ENCODE data around the gene TMSB10. TPM values are rescaled to one million over a fixed set of nuclear protein-coding genes. Genes with fewer than 3 reads are reported as not detected.

The TMSB10 gene
- total and polyA plus RNA-seq, 2 experiments from 2014 or later, result 834 to 2,942 TPM

DNA sequence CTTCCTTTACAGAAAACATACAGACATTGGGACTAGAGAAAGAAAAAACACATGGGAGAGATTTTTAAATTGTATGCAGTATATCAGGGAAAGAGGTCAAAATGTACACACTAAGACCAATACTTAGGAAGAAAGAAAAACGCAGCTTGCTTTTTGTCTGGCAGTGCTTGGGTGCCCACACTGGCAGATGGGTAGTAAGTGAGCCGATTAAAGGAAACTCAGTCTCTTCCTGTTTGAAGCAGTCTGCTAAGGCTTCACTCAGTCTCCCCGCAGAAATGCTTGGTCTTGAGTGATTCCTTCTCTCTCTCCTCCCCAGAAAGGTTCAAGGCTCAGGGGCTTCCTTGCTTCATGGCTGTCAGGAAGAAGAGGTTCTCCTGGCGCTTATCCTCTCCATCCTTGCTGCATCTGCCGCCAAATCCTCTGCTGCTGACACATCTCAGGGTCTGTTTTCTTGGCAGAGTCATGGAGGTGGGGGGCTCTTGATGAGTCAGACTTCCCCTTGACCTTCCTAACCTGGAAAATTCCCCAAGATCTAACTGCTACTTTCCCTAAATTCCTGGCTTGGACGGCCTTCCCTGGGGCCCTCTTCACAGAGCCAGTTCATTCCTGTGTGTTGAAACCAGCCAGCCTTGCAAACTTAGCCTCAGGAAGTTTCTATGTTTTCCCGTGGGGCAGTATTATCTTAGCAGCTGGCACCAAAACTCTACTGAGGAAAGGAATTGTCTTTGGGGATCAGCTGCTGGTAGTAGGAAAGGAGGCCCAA lies 10.5 kb upstream of the TMSB10 start:
- H2AFZ ChIP-seq, result peak overlapping the region; percentile 74
- Mint-ChIP-seq H3K4me3 (no peak overlapping the region), H3K27me3 (ENCODE audit: insufficient read depth, low read depth, poor library complexity) (peaks cover 3% of the 10 kb centered on the region), H3K36me3 (ENCODE audit: low read depth) (no peaks in the 10 kb centered on the region), H3K4me1 (peaks cover 20% of the 10 kb centered on the region), H3K9me3 (no peaks in the 10 kb centered on the region), H3K27ac (no peak overlapping the region)
- no peak for DNase-seq (ENCODE audit: low spot score)
- H3K79me2 ChIP-seq (replicated peaks; ENCODE audit: insufficient read depth), result no peaks in the 10 kb centered on the region
- no peak for TF ChIP-seq EZH2phosphoT487 (IDR thresholded peaks at IDR 0.05; ENCODE audit: unreplicated experiment)
- TF ChIP-seq, protein P1, sequence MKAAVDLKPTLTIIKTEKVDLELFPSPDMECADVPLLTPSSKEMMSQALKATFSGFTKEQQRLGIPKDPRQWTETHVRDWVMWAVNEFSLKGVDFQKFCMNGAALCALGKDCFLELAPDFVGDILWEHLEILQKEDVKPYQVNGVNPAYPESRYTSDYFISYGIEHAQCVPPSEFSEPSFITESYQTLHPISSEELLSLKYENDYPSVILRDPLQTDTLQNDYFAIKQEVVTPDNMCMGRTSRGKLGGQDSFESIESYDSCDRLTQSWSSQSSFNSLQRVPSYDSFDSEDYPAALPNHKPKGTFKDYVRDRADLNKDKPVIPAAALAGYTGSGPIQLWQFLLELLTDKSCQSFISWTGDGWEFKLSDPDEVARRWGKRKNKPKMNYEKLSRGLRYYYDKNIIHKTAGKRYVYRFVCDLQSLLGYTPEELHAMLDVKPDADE (IDR thresholded peaks at IDR 0.05), result no peak
- TF ChIP-seq JUNB (IDR thresholded peaks at IDR 0.05; ENCODE audit: unreplicated experiment), result no peak
- no peak for TF ChIP-seq ZNF331 (CRISPR knock-in tag; IDR thresholded peaks at IDR 0.05; ENCODE audit: low read depth)
- no peak for TF ChIP-seq POLR2AphosphoS5 (IDR thresholded peaks at IDR 0.05; ENCODE audit: low read depth)
- TF ChIP-seq CTCF (conservative IDR thresholded peaks at IDR 0.05; ENCODE audit: low read depth in 2 of 2), result no peak
- TF ChIP-seq NANOG (IDR thresholded peaks at IDR 0.05; ENCODE audit: borderline replicate concordance), result no peak
- no peak for ATAC-seq
- no peak overlapping the region for H3K4me2 ChIP-seq
- no peak overlapping the region for H3K4me3 ChIP-seq
- no peak overlapping the region for H3K27ac ChIP-seq (ENCODE audit: low read depth)
- H3K36me3 ChIP-seq (ENCODE audit: insufficient read depth), result no peaks in the 10 kb centered on the region
- H3K27me3 ChIP-seq (ENCODE audit: insufficient read depth), result no peaks in the 10 kb centered on the region
- H3K4me1 ChIP-seq (ENCODE audit: insufficient read depth), result peaks cover 9% of the 10 kb centered on the region; the same call in 1 of the 2 replicates
- H3K9me2 ChIP-seq (ENCODE audit: insufficient read depth), result no peaks in the 10 kb centered on the region
- H3F3A ChIP-seq (replicated peaks; ENCODE audit: low read depth), result peaks cover 6% of the 10 kb centered on the region; the same call in 1 of the 2 replicates
- no peaks in the 10 kb centered on the region for H4K20me1 ChIP-seq (replicated peaks; ENCODE audit: insufficient read depth)

GRCh38 chr2:84896567-84896966 lies 8.9 kb upstream of the TMSB10 start:
- no peaks in the 10 kb centered on the region for H3K36me3 Mint-ChIP-seq (ENCODE audit: low read depth)
- no peak overlapping the region for H3K4me3 Mint-ChIP-seq
- Histone ChIP-seq H3K4me1 (ENCODE audit: insufficient read depth) (peaks cover 9% of the 10 kb centered on the region; the same call in 1 of the 2 replicates), H3K9me2 (ENCODE audit: insufficient read depth) (0 out of 2 replicates have a peak, but pooled peaks cover 2% of the 10 kb centered on the region), H3K4me2 (no peak overlapping the region), H3K27ac (ENCODE audit: low read depth) (no peak overlapping the region), H4K20me1 (replicated peaks; ENCODE audit: insufficient read depth) (no peaks in the 10 kb centered on the region), H3K4me3 (no peak overlapping the region), H2AFZ (no peak overlapping the region), H3K27me3 (ENCODE audit: insufficient read depth) (no peaks in the 10 kb centered on the region), H3K79me2 (replicated peaks; ENCODE audit: insufficient read depth) (no peaks in the 10 kb centered on the region), H3K36me3 (ENCODE audit: insufficient read depth) (no peaks in the 10 kb centered on the region), H3F3A (replicated peaks; ENCODE audit: low read depth) (peaks cover 2% of the 10 kb centered on the region; the same call in 1 of the 2 replicates)
- no peaks in the 10 kb centered on the region for H3K9me3 Mint-ChIP-seq
- TF ChIP-seq JUNB (IDR thresholded peaks at IDR 0.05; ENCODE audit: unreplicated experiment) (no peak), ZNF114 (CRISPR knock-in tag; IDR thresholded peaks at IDR 0.05) (no peak), CTCF (conservative IDR thresholded peaks at IDR 0.05; ENCODE audit: low read depth in 2 of 2) (no peak), ZNF331 (CRISPR knock-in tag; IDR thresholded peaks at IDR 0.05; ENCODE audit: low read depth) (no peak)
- peaks cover 20% of the 10 kb centered on the region for H3K4me1 Mint-ChIP-seq
- no peak overlapping the region for H3K27ac Mint-ChIP-seq
- ATAC-seq (no peak), DNase-seq (ENCODE audit: low spot score) (no peak)
- peaks cover 3% of the 10 kb centered on the region for H3K27me3 Mint-ChIP-seq (ENCODE audit: insufficient read depth, low read depth, poor library complexity)

Data from GM23338 (cell line).